T-helper 2 cell treated with Interferon-gamma antibody and Interleukin-4, amounts not matched to agents 100 ng/mL and 5 ng/mL, for 36 hours (primary cell): ENCODE data around the gene TRPV5. TPM values are rescaled to one million over a fixed set of nuclear protein-coding genes. Genes with fewer than 3 reads are reported as not detected.

Source experiments
- total RNA-seq: library from RNA; stranded (reverse); gene quantifications from 2 replicates; pipeline ENCODE4 v1.2.3, GENCODE V29; 2022

TRPV5 gene
- total RNA-seq, 1 donor from 2014 or later, result not detected

Other genes starting within 250 kb of the TRPV5 start
- gene PRSS1, start 184.3 kb downstream of the TRPV5 start, total RNA-seq, result not detected in 2 replicates
- gene PRSS2, start 162.8 kb downstream of the TRPV5 start, total RNA-seq, result not detected in 2 replicates
- gene EPHB6, start 78.7 kb downstream of the TRPV5 start, total RNA-seq, result 4.4 and 5.9 TPM in 2 replicates
- gene TRPV6, start 48.0 kb downstream of the TRPV5 start, total RNA-seq, result not detected in 2 replicates
- not detected in 2 replicates for gene LLCFC1, start 5.7 kb upstream of the TRPV5 start, total RNA-seq
- gene KEL, start 28.6 kb upstream of the TRPV5 start, total RNA-seq, result 0.32 and 0.57 TPM in 2 replicates
- not detected in 2 replicates for gene OR9A2, start 93.4 kb upstream of the TRPV5 start, total RNA-seq
- gene OR6V1, start 118.6 kb upstream of the TRPV5 start, total RNA-seq, result not detected in 2 replicates
- gene PIP, start 198.3 kb upstream of the TRPV5 start, total RNA-seq, result not detected in 2 replicates
- gene TAS2R39, start 249.7 kb upstream of the TRPV5 start, total RNA-seq, result not detected in 2 replicates